ENCODE measurements around the gene ADGRG2.

Gene ADGRG2

GRCh38 chrX:19110642-19111041, 11.6 kb downstream of the ADGRG2 start:
- H3K4me3 ChIP-seq (ENCODE audit: low read depth, low read length), result no peak overlapping the region
- no peak for TF ChIP-seq CTCF (conservative IDR thresholded peaks at IDR 0.05; ENCODE audit: low read depth, low read length)
- DNase-seq (ENCODE audit: low read depth), result no peak

- H3K4me3 ChIP-seq (ENCODE audit: low read depth, low read length), result no peak overlapping the region
- DNase-seq (ENCODE audit: low read depth), result no peak
- TF ChIP-seq CTCF (conservative IDR thresholded peaks at IDR 0.05; ENCODE audit: low read depth, low read length), result no peak
These were observed 15.2 kb downstream of the ADGRG2 start for GRCh38 chrX:19107035-19107434.

GRCh38 chrX:19100586-19100985, 21.7 kb downstream of the ADGRG2 start:
- DNase-seq (ENCODE audit: low read depth), result no peak
- H3K4me3 ChIP-seq (ENCODE audit: low read depth, low read length), result no peak overlapping the region
- TF ChIP-seq CTCF (conservative IDR thresholded peaks at IDR 0.05; ENCODE audit: low read depth, low read length), result no peak

- no peak for DNase-seq (ENCODE audit: low read depth)
- no peak for TF ChIP-seq CTCF (conservative IDR thresholded peaks at IDR 0.05; ENCODE audit: low read depth, low read length)
- H3K4me3 ChIP-seq (ENCODE audit: low read depth, low read length), result no peak overlapping the region
These were observed 24.6 kb downstream of the ADGRG2 start for GRCh38 chrX:19097553-19098283.

- TF ChIP-seq CTCF (conservative IDR thresholded peaks at IDR 0.05; ENCODE audit: low read depth, low read length), result no peak
- H3K4me3 ChIP-seq (ENCODE audit: low read depth, low read length), result no peak overlapping the region
- no peak for DNase-seq (ENCODE audit: low read depth)
These were observed 25.7 kb downstream of the ADGRG2 start for GRCh38 chrX:19096586-19096985.

GRCh38 chrX:19094654-19095053, 27.6 kb downstream of the ADGRG2 start:
- DNase-seq (ENCODE audit: low read depth), result no peak
- TF ChIP-seq CTCF (conservative IDR thresholded peaks at IDR 0.05; ENCODE audit: low read depth, low read length), result no peak
- no peak overlapping the region for H3K4me3 ChIP-seq (ENCODE audit: low read depth, low read length)

- H3K4me3 ChIP-seq (ENCODE audit: low read depth, low read length), result no peak overlapping the region
- no peak for TF ChIP-seq CTCF (conservative IDR thresholded peaks at IDR 0.05; ENCODE audit: low read depth, low read length)
- DNase-seq (ENCODE audit: low read depth), result no peak
These were observed 30.7 kb downstream of the ADGRG2 start for GRCh38 chrX:19091596-19091995.
